Naive thymus-derived CD4-positive, alpha-beta T cell (primary cell): ENCODE results near the gene RASD2. TPM values are rescaled to one million over a fixed set of nuclear protein-coding genes. Genes with fewer than 3 reads are reported as not detected.

ENCODE experiments used
- ATAC-seq: fragments of 150-1000 bp; cut with Tn5 transposase; 2 replicates; pipeline ENCODE4 v1.10.0; 2021; ENCODE audit warnings: mild to moderate bottlenecking, moderate library complexity
- CTCF ChIA-PET: fragments of 350-600 bp; sonication (Branson Sonifier 250); formaldehyde crosslinking; loops from one replicate; lab custom pipeline; 2021; ENCODE audit warnings: antibody characterized with exemption; lab: Charles Lee
- POLR2A ChIA-PET: fragments of 350-600 bp; sonication (Branson Sonifier 250); formaldehyde crosslinking; loops from one replicate; lab custom pipeline; 2021; ENCODE audit warnings: antibody characterized with exemption, inconsistent platforms; lab: Charles Lee
- DNase-seq, 9 donors: peaks; one replicate each; pipeline versions ENCODE4 v3.0.0 to v3.0.0-alpha.2; 2020 to 2022; ENCODE audit warnings: mixed read lengths in 1 of 9
- H3K27ac ChIP-seq: one replicate; pipeline ENCODE4 v1.7.0; 2013; ENCODE audit warnings: mild to moderate bottlenecking, low read depth, low read length, moderate library complexity
- H3K27me3 ChIP-seq, 2 donors: one replicate each; pipeline ENCODE4 v1.7.0; 2013; ENCODE audit warnings: low read length in 2 of 2, mild to moderate bottlenecking in 2 of 2, moderate library complexity in 2 of 2; ENCODE audit not compliant: control insufficient read depth in 2 of 2, insufficient read depth in 2 of 2
- H3K36me3 ChIP-seq, 3 experiments: 1 replicate in 2 of 3; 2 replicates in 1 of 3; pipeline ENCODE4 v1.7.0; 2013; ENCODE audit warnings: low read length in 3 of 3, mild to moderate bottlenecking in 3 of 3, moderate library complexity in 1 of 3; ENCODE audit not compliant: insufficient read depth in 3 of 3, control insufficient read depth in 2 of 3
- H3K4me1 ChIP-seq, 2 donors: one replicate each; pipeline ENCODE4 v1.7.0; 2013; ENCODE audit warnings: low read length in 2 of 2, mild to moderate bottlenecking in 2 of 2, moderate library complexity in 1 of 2; ENCODE audit not compliant: control insufficient read depth in 2 of 2, insufficient read depth in 2 of 2
- H3K4me3 ChIP-seq: 2 replicates; pipeline ENCODE4 v1.7.0; 2013; ENCODE audit warnings: mild to moderate bottlenecking, low read length
- H3K9me3 ChIP-seq, 3 experiments: 1 replicate in 2 of 3; 2 replicates in 1 of 3; pipeline ENCODE4 v1.7.0; 2013; ENCODE audit warnings: low read length in 3 of 3; ENCODE audit not compliant: control insufficient read depth in 2 of 3
- H3K27ac Mint-ChIP-seq, 9 donors: one replicate each; pipeline ENCODE4 v1.8.0; 2020 to 2022; ENCODE audit warnings: mixed read lengths in 9 of 9, mild to moderate bottlenecking in 8 of 9, moderate library complexity in 5 of 9, inconsistent platforms in 2 of 9
- H3K27me3 Mint-ChIP-seq, 5 donors: one replicate each; pipeline ENCODE4 v1.8.0; 2021 to 2022; ENCODE audit warnings: mixed read lengths in 5 of 5, mild to moderate bottlenecking in 1 of 5
- H3K36me3 Mint-ChIP-seq, 5 donors: one replicate each; pipeline ENCODE4 v1.8.0; 2020 to 2022; ENCODE audit warnings: mixed read lengths in 5 of 5, mild to moderate bottlenecking in 3 of 5, inconsistent platforms in 1 of 5
- H3K4me1 Mint-ChIP-seq, 7 donors: one replicate each; pipeline ENCODE4 v1.8.0; 2020 to 2022; ENCODE audit warnings: mixed read lengths in 7 of 7, mild to moderate bottlenecking in 3 of 7, inconsistent platforms in 1 of 7
- H3K4me3 Mint-ChIP-seq, 10 donors: one replicate each; pipeline ENCODE4 v1.8.0; 2020 to 2022; ENCODE audit warnings: mild to moderate bottlenecking in 10 of 10, mixed read lengths in 10 of 10, moderate library complexity in 6 of 10, inconsistent platforms in 2 of 10
- H3K9me3 Mint-ChIP-seq, 11 donors: one replicate each; pipeline ENCODE4 v1.8.0; 2020 to 2022; ENCODE audit warnings: mixed read lengths in 11 of 11, mild to moderate bottlenecking in 4 of 11, inconsistent platforms in 1 of 11, moderate library complexity in 1 of 11
- intact Hi-C, 2 donors: fragments of 100-400 bp; cut with micrococcal nuclease; formaldehyde crosslinking; loops; one replicate each; pipeline ENCODE4 v1.15.1; 2023
- polyA plus RNA-seq, 2 donors: library from polyadenylated mRNA; unstranded; fragments of 300-500 nt; fragmentation: Illumina TruSeq; gene quantifications; one replicate each; pipeline ENCODE4 v1.2.3, GENCODE V29; 2021
- total RNA-seq, 6 experiments: library from RNA in 5 of 6; stranded (reverse) in 5 of 6; gene quantifications; 1 replicate in 5 of 6; 2 replicates in 1 of 6; pipeline ENCODE4 v1.2.3 and lab custom pipeline; 2021 to 2026

RASD2 gene
- total and polyA plus RNA-seq, 7 experiments from 2014 or later: 0.05 to 1.4 (median 0.24) TPM; not detected in 4

DNA sequence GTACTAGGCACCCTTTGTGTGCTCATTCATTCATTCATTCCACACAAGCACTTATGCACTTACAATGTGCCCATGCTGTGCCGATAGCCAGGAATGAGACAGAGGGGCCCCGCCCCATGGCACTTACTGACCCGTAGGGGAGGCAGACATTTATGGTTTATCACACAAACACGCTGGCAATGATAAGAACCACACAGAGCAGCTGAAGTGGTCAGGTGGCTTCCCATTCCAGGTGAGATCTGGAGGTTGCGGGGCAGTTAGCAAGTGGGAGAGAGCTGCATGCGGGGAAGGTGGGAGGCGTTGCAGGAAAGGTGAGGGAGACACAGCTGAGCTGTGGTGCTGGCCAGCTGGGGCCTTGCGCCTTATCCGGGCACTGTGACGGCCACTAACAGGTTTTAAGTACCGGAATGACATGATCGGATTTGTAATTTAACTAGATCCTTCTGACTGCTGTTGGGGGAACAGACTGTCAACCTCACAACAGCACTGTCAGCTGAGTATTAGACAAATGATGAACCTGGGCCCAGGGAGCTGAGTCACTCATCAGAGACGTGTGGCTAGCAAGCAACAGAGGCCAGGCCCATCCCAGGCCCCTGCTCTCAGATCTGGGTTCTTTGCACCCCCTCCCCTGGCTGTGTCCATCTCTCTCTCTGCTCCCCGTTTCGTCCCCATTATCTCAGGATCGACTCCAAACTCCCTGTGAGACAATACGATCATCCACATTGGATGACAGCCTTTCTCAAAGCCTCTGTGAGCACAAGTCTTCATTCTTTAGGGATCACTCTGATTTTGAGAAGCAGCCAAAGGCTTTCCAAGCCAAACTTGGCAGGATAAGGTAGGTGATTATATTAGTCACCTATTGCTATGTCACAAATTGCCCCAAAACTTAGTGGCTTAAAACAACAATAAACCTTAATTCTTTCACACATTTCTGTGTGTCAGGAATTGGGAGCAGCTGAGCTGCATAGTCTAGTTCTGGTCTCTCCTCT lies 28.4 kb downstream of the RASD2 start:
- Mint-ChIP-seq H3K36me3 (no peaks in the 10 kb centered on the region), H3K4me3 (no peak overlapping the region), H3K9me3 (no peaks in the 10 kb centered on the region), H3K4me1 (no peaks in the 10 kb centered on the region), H3K27me3 (peaks cover 0 to 7% (median 2%) of the 10 kb centered on the region in 5 donors), H3K27ac (no peak overlapping the region)
- ATAC-seq: no peak
- Histone ChIP-seq H3K27me3 (no peaks in the 10 kb centered on the region), H3K36me3 (no peaks in the 10 kb centered on the region), H3K4me3 (no peak overlapping the region), H3K27ac (no peak overlapping the region), H3K4me1 (no peaks in the 10 kb centered on the region), H3K9me3 (no peaks in the 10 kb centered on the region)
- no peak for DNase-seq
- ChIA-PET POLR2A (no interaction called here), CTCF (interaction anchor here (0.6 kb wide), 1 partner anchor 239 kb away, joined by 4 read pairs; no protein-coding TSS in a partner anchor)
- intact Hi-C loops: no loop called here

DNA sequence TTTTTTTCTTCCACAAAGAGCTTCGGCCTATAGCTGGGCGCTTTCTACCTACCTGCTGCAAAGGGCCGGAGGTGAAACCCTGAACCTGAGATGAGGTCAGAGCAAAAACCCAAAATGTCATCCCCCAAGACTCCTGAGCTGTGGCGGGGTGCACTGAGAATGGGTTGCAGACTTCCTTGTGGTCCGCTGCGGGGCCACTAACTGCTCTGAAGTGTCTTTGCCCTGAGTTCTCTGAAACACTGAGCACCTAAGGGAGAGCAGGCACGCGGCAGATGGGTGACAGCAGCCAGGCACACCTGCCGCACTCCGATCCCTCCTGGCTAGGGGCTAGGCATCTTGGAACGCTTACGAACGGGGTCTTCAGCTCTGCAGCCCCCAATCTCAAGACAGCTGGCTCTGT lies 29.3 kb downstream of the RASD2 start:
- H3K27me3 Mint-ChIP-seq: peaks cover 0 to 11% (median 4%) of the 10 kb centered on the region in 5 donors
- ChIA-PET POLR2A (no interaction called here), CTCF (interaction anchor here (0.6 kb wide), 2 partner anchors 240 to 328 kb away, joined by 3 to 4 read pairs; no protein-coding TSS in a partner anchor)
- no peaks in the 10 kb centered on the region for H3K36me3 Mint-ChIP-seq
- no peak for ATAC-seq
- no peak for DNase-seq
- no peaks in the 10 kb centered on the region for H3K4me1 Mint-ChIP-seq
- no peak overlapping the region for H3K4me3 Mint-ChIP-seq
- H3K9me3 Mint-ChIP-seq: no peaks in the 10 kb centered on the region
- no peaks in the 10 kb centered on the region for H3K36me3 ChIP-seq
- H3K4me3 ChIP-seq: no peak overlapping the region
- H3K27ac ChIP-seq: no peak overlapping the region
- intact Hi-C loops: no loop called here
- no peaks in the 10 kb centered on the region for H3K9me3 ChIP-seq
- no peak overlapping the region for H3K27ac Mint-ChIP-seq
- no peaks in the 10 kb centered on the region for H3K27me3 ChIP-seq
- H3K4me1 ChIP-seq: no peaks in the 10 kb centered on the region

DNA sequence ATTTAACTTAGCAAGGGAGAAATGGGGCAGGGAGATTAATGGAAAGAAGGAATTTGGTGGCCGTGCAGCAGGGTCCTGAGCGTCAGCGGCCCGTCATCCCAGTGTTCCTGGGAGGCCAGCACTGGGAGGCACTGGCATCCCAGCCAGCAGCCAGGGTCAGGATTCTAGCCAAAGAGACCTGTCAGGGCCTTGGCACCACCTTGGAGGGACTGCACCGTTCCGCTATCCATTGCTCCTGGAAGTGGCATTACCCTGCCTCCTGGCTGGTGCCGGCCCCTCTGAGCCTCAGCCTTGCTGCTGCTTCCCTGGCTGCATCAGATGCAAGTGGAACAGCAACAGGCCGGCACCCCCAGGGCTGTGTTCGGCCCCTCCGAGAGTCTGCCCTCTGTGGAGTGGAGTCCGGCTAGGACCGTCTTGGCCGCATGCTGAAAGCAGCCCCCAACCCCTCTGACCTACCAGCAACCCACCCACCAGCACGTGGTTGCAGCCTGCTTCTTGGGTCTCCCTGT lies 30.1 kb downstream of the RASD2 start:
- intact Hi-C loops: no loop called here
- Histone ChIP-seq H3K36me3 (no peaks in the 10 kb centered on the region), H3K4me3 (no peak overlapping the region), H3K27me3 (no peaks in the 10 kb centered on the region), H3K4me1 (no peaks in the 10 kb centered on the region), H3K9me3 (no peaks in the 10 kb centered on the region), H3K27ac (no peak overlapping the region)
- H3K27ac Mint-ChIP-seq: no peak overlapping the region
- H3K27me3 Mint-ChIP-seq: peaks cover 0 to 11% (median 4%) of the 10 kb centered on the region in 5 donors
- H3K9me3 Mint-ChIP-seq: no peaks in the 10 kb centered on the region
- ATAC-seq (no peak), DNase-seq (no peak)
- H3K4me1 Mint-ChIP-seq: peaks cover 0 to under 1% (median 0%) of the 10 kb centered on the region in 7 donors
- ChIA-PET CTCF (no interaction called here), POLR2A (no interaction called here)
- no peak overlapping the region for H3K4me3 Mint-ChIP-seq
- H3K36me3 Mint-ChIP-seq: no peaks in the 10 kb centered on the region

DNA sequence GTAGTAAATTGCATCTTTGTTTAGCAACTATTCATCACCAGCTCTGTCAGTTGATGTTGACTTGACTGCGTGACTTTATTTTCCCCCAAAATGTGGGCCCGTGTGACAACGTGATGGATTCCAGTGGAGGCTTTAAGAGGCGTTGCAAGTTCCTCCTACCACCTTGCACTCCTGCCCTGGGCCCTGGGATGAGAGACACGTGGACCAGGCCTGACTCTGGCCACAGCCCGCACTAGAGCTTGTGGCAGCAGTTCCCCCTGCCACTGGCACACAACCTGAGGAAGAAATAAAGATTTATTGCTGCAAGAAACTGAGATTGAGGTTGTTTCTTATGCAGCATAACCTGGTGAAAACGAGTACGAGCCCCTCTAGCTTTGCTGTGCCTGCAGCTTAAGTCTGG lies 31.9 kb downstream of the RASD2 start:
- peaks cover 0 to 5% (median 0%) of the 10 kb centered on the region in 7 donors for H3K4me1 Mint-ChIP-seq
- H3K36me3 Mint-ChIP-seq: no peaks in the 10 kb centered on the region
- H3K27me3 Mint-ChIP-seq: peaks cover 0 to 11% (median 4%) of the 10 kb centered on the region in 5 donors
- H3K27ac Mint-ChIP-seq: no peak overlapping the region
- Histone ChIP-seq H3K27me3 (no peaks in the 10 kb centered on the region), H3K9me3 (no peaks in the 10 kb centered on the region), H3K36me3 (no peaks in the 10 kb centered on the region), H3K27ac (no peak overlapping the region), H3K4me1 (no peaks in the 10 kb centered on the region), H3K4me3 (no peak overlapping the region)
- no peak for ATAC-seq
- intact Hi-C loops: no loop called here
- H3K9me3 Mint-ChIP-seq: no peaks in the 10 kb centered on the region
- no peak for DNase-seq
- ChIA-PET POLR2A (no interaction called here), CTCF (no interaction called here)
- no peak overlapping the region for H3K4me3 Mint-ChIP-seq

DNA sequence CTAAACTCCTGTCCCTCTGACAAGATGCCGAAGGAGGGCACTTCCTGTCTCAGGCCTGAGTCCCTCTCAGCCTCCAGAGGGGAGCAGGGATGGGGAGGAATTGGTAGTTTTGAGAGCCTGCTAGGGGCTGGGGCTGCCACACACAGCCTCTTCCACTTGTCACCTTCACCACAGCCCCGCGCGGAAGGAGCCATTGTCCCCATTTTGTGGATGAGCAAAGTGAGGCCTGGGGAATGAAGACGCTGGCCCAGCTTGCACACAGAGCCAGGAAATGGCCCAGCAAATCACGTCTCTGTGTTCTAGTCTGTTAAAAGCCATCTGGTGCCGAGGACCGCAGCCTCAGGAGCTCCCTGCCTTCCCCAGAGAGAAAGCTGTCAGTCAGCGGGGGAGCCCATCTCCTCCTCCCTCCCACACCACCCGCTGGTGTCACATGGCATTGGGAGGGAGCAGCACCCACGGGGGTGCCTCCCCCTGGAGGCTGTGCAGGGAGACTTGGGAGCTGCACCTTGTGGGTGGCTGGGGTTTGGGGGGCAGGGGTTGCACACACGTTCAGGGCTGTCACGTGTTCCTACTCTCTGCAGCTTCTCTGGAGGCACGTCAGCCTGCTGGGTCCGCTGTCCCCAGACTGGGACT lies 34.6 kb downstream of the RASD2 start:
- peaks cover 0 to 9% (median 0%) of the 10 kb centered on the region in 5 donors for H3K27me3 Mint-ChIP-seq
- H3K4me3 ChIP-seq: no peak overlapping the region
- no peak overlapping the region for H3K4me3 Mint-ChIP-seq
- H3K9me3 ChIP-seq: no peaks in the 10 kb centered on the region
- H3K4me1 ChIP-seq: no peaks in the 10 kb centered on the region
- no peaks in the 10 kb centered on the region for H3K9me3 Mint-ChIP-seq
- CTCF ChIA-PET: no interaction called here
- POLR2A ChIA-PET: no interaction called here
- peaks cover 0 to 5% (median 0%) of the 10 kb centered on the region in 7 donors for H3K4me1 Mint-ChIP-seq
- no peaks in the 10 kb centered on the region for H3K36me3 ChIP-seq
- no peak for ATAC-seq
- intact Hi-C loops: no loop called here
- no peaks in the 10 kb centered on the region for H3K27me3 ChIP-seq
- H3K27ac Mint-ChIP-seq: no peak overlapping the region
- no peak overlapping the region for H3K27ac ChIP-seq
- no peak for DNase-seq
- no peaks in the 10 kb centered on the region for H3K36me3 Mint-ChIP-seq

DNA sequence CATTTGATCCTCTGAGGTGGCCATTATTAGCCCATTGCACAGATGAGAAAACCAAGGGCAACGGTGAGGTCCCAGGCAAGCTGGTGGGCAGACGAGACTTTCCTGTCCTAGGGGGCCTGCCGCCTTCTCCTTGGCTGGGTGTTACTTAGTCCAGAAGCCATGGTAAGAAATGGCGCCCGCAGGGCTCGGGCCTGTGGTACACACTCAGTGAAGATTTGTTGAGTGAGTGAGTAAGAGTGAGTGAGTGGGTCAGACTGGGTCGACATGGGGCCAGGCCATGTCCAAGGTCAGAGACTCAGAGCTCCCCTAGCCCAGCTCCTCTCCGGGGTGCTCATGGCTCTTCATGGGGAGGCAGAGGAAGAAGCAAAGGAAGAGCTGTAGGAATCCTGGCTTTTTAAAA lies 36.0 kb downstream of the RASD2 start:
- Mint-ChIP-seq H3K27ac (peak overlapping the region in 1 of 9 donors; percentile 40), H3K27me3 (peaks cover 0 to 9% (median 0%) of the 10 kb centered on the region in 5 donors), H3K4me1 (peaks cover 0 to 5% (median 0%) of the 10 kb centered on the region in 7 donors), H3K4me3 (no peak overlapping the region), H3K36me3 (no peaks in the 10 kb centered on the region), H3K9me3 (no peaks in the 10 kb centered on the region)
- Histone ChIP-seq H3K9me3 (no peaks in the 10 kb centered on the region), H3K27me3 (no peaks in the 10 kb centered on the region), H3K4me3 (no peak overlapping the region), H3K4me1 (no peaks in the 10 kb centered on the region), H3K27ac (no peak overlapping the region), H3K36me3 (no peaks in the 10 kb centered on the region)
- ATAC-seq (no peak), DNase-seq (no peak)
- ChIA-PET POLR2A (no interaction called here), CTCF (interaction anchor here (0.7 kb wide), 1 partner anchor 146 kb away, joined by 3 read pairs; no protein-coding TSS in a partner anchor)
- intact Hi-C loops: no loop called here
